SK-N-SH treated with all-trans-retinoic acid at 6 μM for 48 hours (cell line): ENCODE measurements around the gene ARL16.

Experiments used
- ARNTL ChIP-seq: fragments of 450-650 bp; formaldehyde crosslinking; IDR thresholded peaks from 2 replicates; pipeline ENCODE4 v1.5.0; 2020; ENCODE audit warnings: low read depth, mild to moderate bottlenecking, moderate library complexity, borderline replicate concordance
- BACH2 ChIP-seq: fragments of 250-450 bp; sonication (Bioruptor Pico); IDR thresholded peaks from 2 replicates; pipeline ENCODE4 v1.9.0; 2021; ENCODE audit warnings: mild to moderate bottlenecking, borderline replicate concordance
- ESRRG ChIP-seq: fragments of 250-450 bp; sonication (Bioruptor Pico); IDR thresholded peaks from 2 replicates; pipeline ENCODE4 v1.6.1; 2021; ENCODE audit warnings: mild to moderate bottlenecking
- ISL1 ChIP-seq: fragments of 250-450 bp; sonication (Bioruptor Pico); IDR thresholded peaks from 2 replicates; pipeline ENCODE4 v2.1.2; 2022; ENCODE audit warnings: mild to moderate bottlenecking, moderate library complexity
- PATZ1 ChIP-seq: fragments of 250-450 bp; sonication (Bioruptor Pico); IDR thresholded peaks from 2 replicates; pipeline ENCODE4 v1.8.0; 2020; ENCODE audit warnings: mild to moderate bottlenecking, moderate library complexity, borderline replicate concordance
- POU6F1 ChIP-seq: fragments of 250-450 bp; sonication (Bioruptor Pico); IDR thresholded peaks from 2 replicates; pipeline ENCODE4 v1.8.0; 2021; ENCODE audit warnings: low read depth, mild to moderate bottlenecking, moderate library complexity, borderline replicate concordance
- RARB ChIP-seq: fragments of 250-450 bp; sonication (Bioruptor Pico); IDR thresholded peaks from 2 replicates; pipeline ENCODE4 v1.8.0; 2021; ENCODE audit warnings: mild to moderate bottlenecking, moderate library complexity
- SNAI2 ChIP-seq: fragments of 250-450 bp; sonication (Bioruptor Pico); IDR thresholded peaks from 2 replicates; pipeline ENCODE4 v1.5.0; 2020; ENCODE audit warnings: mild to moderate bottlenecking, moderate library complexity
- ZC3H10 ChIP-seq: fragments of 250-450 bp; sonication (Bioruptor Pico); IDR thresholded peaks from 2 replicates; pipeline ENCODE4 v1.5.1; 2021; ENCODE audit warnings: mild to moderate bottlenecking, moderate library complexity
- ZFP3 ChIP-seq: fragments of 250-450 bp; sonication (Bioruptor Pico); IDR thresholded peaks from 2 replicates; pipeline ENCODE4 v1.5.0; 2020; ENCODE audit warnings: mild to moderate bottlenecking, moderate library complexity
- ZFP30 ChIP-seq: fragments of 450-650 bp; formaldehyde crosslinking; IDR thresholded peaks from 2 replicates; pipeline ENCODE4 v1.5.0; 2022; ENCODE audit warnings: mild to moderate bottlenecking, moderate library complexity
- ZNF565 ChIP-seq: fragments of 450-650 bp; formaldehyde crosslinking; conservative IDR thresholded peaks from 2 replicates; pipeline ENCODE4 v1.5.0; 2020; ENCODE audit warnings: low read depth, mild to moderate bottlenecking, moderate library complexity
- ZNF70 ChIP-seq: fragments of 450-650 bp; formaldehyde crosslinking; IDR thresholded peaks from 2 replicates; pipeline ENCODE4 v1.5.0; 2020; ENCODE audit warnings: mild to moderate bottlenecking, moderate library complexity
- ZNF8 ChIP-seq: fragments of 450-650 bp; formaldehyde crosslinking; IDR thresholded peaks from 2 replicates; pipeline ENCODE4 v1.5.0; 2020; ENCODE audit warnings: mild to moderate bottlenecking, moderate library complexity

DNA sequence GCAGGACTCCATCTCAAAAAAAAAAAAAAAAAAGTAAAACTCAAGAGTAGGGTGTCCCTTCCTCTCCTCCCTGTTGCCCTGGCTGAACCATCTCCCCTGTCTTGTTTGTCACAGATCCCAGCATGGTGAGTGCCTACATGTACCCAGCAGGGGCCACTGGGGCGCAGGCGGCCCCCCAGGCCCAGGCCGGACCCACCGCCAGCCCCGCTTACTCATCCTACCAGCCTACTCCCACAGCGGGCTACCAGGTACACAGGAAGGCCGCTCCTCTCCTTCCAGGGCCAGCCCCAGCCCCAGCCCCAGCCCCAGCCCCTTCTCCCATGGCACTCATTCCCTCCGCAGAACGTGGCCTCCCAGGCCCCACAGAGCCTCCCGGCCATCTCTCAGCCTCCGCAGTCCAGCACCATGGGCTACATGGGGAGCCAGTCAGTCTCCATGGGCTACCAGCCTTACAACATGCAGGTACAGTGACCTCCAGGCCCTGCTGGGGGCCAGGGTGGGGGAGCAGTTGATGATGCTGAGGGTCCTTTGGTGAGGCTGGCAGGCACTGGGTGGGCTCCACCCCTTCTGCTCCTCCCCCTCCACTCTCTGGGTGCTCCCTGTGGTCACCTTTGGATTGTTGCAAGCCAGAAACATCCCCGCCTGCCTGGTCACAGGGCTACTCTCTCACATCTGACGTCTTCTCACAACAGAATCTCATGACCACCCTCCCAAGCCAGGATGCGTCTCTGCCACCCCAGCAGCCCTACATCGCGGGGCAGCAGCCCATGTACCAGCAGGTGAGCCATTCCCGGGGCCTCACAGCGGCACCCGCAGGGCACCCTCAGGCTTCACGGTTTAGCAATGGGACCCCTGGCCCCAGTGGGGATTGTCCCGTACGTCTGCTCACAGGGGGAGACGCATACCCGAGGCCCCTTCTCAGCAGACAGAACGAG, 17.0 kb upstream of the ARL16 start:
- TF ChIP-seq PATZ1 (CRISPR knock-in tag) (no peak), ZNF70 (no peak), BACH2 (no peak), ZNF8 (CRISPR knock-in tag) (no peak), ZNF565 (CRISPR knock-in tag) (no peak), ARNTL (CRISPR knock-in tag) (no peak), ZFP30 (no peak), RARB (no peak), ESRRG (CRISPR knock-in tag) (no peak), ISL1 (CRISPR knock-in tag) (no peak), POU6F1 (CRISPR knock-in tag) (no peak), SNAI2 (no peak), ZC3H10 (CRISPR knock-in tag) (no peak), ZFP3 (no peak)
